HepG2 (cell line): ENCODE measurements around the gene GCHFR. TPM values are rescaled to one million over a fixed set of nuclear protein-coding genes. Genes with fewer than 3 reads are reported as not detected.

Experiments
- GFI1 ChIP-seq: sonication (generic); formaldehyde crosslinking; IDR thresholded peaks from 2 replicates; pipeline ENCODE4 v1.5.0; 2020; ENCODE audit warnings: missing genetic modification reagents, mild to moderate bottlenecking, borderline replicate concordance
- HNF1B ChIP-seq: sonication (generic); formaldehyde crosslinking; IDR thresholded peaks from 2 replicates; pipeline ENCODE4 v1.5.1; 2020; ENCODE audit warnings: mild to moderate bottlenecking, moderate library complexity, missing genetic modification reagents
- POLR2A ChIP-seq, 2 experiments: IDR thresholded peaks; 2 replicates each; pipeline ENCODE4 v1.6.1; 2011; ENCODE audit warnings: low read depth in 2 of 2, low read length in 2 of 2, mild to moderate bottlenecking in 1 of 2, moderate library complexity in 1 of 2; ENCODE audit not compliant: insufficient read depth in 1 of 2
- RBFOX2 ChIP-seq: fragments of 200-400 bp; formaldehyde crosslinking; IDR thresholded peaks from 2 replicates; pipeline ENCODE4 v1.6.1; 2017; ENCODE audit warnings: low read depth, mild to moderate bottlenecking, low read length
- ZBTB20 ChIP-seq: sonication (generic); formaldehyde crosslinking; IDR thresholded peaks from 2 replicates; pipeline ENCODE4 v1.8.1; 2023; ENCODE audit warnings: missing genetic modification reagents, low read depth, mild to moderate bottlenecking, borderline replicate concordance
- ZBTB43 ChIP-seq: sonication (generic); formaldehyde crosslinking; conservative IDR thresholded peaks from 2 replicates; pipeline ENCODE4 v1.4.0; 2020; ENCODE audit warnings: missing genetic modification reagents
- ZMYM2 ChIP-seq: sonication (generic); formaldehyde crosslinking; IDR thresholded peaks from 2 replicates; pipeline ENCODE4 v1.8.0; 2022; ENCODE audit warnings: mild to moderate bottlenecking, missing genetic modification reagents
- ZNF800 ChIP-seq: sonication (generic); formaldehyde crosslinking; IDR thresholded peaks from 2 replicates; pipeline ENCODE4 v1.4.0; 2020; ENCODE audit warnings: missing genetic modification reagents
- polyA plus RNA-seq, 8 experiments: library from polyadenylated mRNA; depleted of rRNA in 3 of 8; stranded (reverse) in 7 of 8; unstranded in 1 of 8; fragments of >200 nt; fragmentation: Illumina TruSeq in 4 of 8; extraction: Trizol in 4 of 8; gene quantifications; 2 replicates each; pipeline versions ENCODE4 v1.2.1 to v1.2.3, GENCODE V29; 2011 to 2016; ENCODE audit warnings: low read depth in 4 of 8, missing spikeins in 1 of 8, mixed read lengths in 1 of 8; ENCODE audit not compliant: insufficient read depth in 1 of 8
- total RNA-seq, 5 experiments: library from RNA; depleted of rRNA; stranded (reverse); fragments of >200 nt; fragmentation: Illumina TruSeq; extraction: Trizol; gene quantifications; 2 replicates each; pipeline ENCODE4 v1.2.3, GENCODE V29; 2016; ENCODE audit warnings: low read depth in 1 of 5

The GCHFR gene
- total and polyA plus RNA-seq, 2 of the 13 experiments (the other 11 are each of a cell fraction or from before 2014, with no cell fraction given): 51.5 to 92.4 TPM

- TF ChIP-seq ZBTB43 (CRISPR knock-in tag) (no peak), RBFOX2 (0 out of 2 replicates have a peak, but pooled peaks have one; percentile 20), ZNF800 (CRISPR knock-in tag) (no peak), GFI1 (no peak), HNF1B (CRISPR knock-in tag) (no peak), ZBTB20 (CRISPR knock-in tag) (no peak), POLR2A (IDR thresholded peaks at IDR 0.05; ENCODE audit: insufficient read depth in 1 of 2, low read depth in 2 of 2, low read length in 2 of 2) (peak in 1 of 2 experiments; percentile 28; a peak in 1 of 4 replicates), ZMYM2 (no peak)
Observed at GRCh38 chr15:40768521-40769273, 4.8 kb downstream of the GCHFR start (continued).
